ENCODE data around the gene TRPC5OS. TPM values are rescaled to one million over a fixed set of nuclear protein-coding genes. Genes with fewer than 3 reads are reported as not detected.

TRPC5OS gene
- total and polyA plus RNA-seq, 2 experiments from 2014 or later, result 0.67 TPM; not detected in 1

DNA sequence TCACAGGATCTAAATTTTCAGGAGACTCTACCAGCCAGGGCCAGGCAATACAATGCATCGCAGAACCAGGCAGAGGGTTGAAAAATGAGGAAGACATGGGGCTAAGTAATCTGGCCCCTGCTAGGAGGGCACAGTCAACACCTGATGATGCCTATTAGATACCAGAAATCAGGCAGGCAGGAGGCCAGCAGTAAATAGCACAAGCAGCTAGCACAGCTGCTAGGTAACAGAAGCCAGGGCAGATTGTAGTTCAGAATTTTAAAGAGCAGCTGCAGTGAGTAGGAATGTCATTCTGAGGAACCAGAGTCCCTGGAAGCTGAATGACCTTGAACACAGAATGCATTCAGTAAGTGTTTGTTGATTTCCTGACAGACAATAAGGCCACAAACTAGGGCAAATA, 38.8 kb upstream of the TRPC5OS start:
- Histone ChIP-seq H3K4me2 (no peak overlapping the region), H3K9me2 (replicated peaks; ENCODE audit: insufficient read depth) (no peaks in the 10 kb centered on the region), H3K27ac (no peak overlapping the region), H2AFZ (no peak overlapping the region), H4K20me1 (ENCODE audit: insufficient read depth, poor library complexity, severe bottlenecking) (no peaks in the 10 kb centered on the region), H3K79me2 (no peaks in the 10 kb centered on the region), H3K4me1 (ENCODE audit: insufficient read depth) (no peaks in the 10 kb centered on the region), H3K4me3 (no peak overlapping the region), H3K9me3 (ENCODE audit: low read depth) (no peaks in the 10 kb centered on the region), H3K36me3 (replicated peaks; ENCODE audit: insufficient read depth, low read depth) (no peaks in the 10 kb centered on the region), H3K27me3 (no peaks in the 10 kb centered on the region)
- TF ChIP-seq EZH2phosphoT487 (IDR thresholded peaks at IDR 0.05; ENCODE audit: low read depth, severe bottlenecking, unreplicated experiment), result no peak
- WGBS (ENCODE audit: low lambda C conversion rate, missing lambda C conversion rate), result 87% methylated on average over 1 of the region's 1 CpG
- DNase-seq (ENCODE audit: low spot score), result no peak

DNA sequence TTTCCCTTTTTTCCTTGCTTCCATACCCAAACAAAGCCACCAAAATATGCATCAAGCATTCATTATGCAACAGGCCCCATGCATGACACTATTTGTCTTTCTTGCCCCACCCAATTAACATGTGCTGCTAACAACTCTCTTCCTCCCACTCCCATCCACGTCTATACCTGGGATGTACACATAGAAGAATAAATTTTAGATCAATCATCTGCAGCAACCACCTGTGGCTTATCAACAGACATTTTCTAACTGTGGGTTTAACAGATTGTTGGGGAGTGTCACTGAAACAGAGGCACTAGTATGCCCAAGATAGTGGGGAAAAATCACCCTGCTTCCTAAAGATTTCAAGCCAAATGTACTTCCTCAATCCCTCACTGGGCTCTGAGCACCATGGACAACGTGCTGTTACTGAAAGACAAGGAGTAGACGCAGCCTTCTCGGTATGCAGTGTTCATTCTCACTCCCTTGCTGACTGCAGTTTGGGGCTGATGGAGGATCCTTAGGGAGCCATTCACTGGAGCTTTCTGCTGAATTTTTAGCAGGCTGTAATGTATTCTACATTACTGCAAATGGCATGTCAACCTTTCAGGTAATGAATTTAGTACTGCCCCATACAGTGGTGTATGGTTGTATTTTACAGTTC, 28.4 kb upstream of the TRPC5OS start:
- no peaks in the 10 kb centered on the region for H4K20me1 ChIP-seq (ENCODE audit: insufficient read depth, poor library complexity, severe bottlenecking)
- no peaks in the 10 kb centered on the region for H3K36me3 ChIP-seq (replicated peaks; ENCODE audit: insufficient read depth, low read depth)
- H3K4me1 ChIP-seq (ENCODE audit: insufficient read depth), result no peaks in the 10 kb centered on the region
- H3K27me3 ChIP-seq, result no peaks in the 10 kb centered on the region
- DNase-seq (ENCODE audit: low spot score), result no peak
- no peak overlapping the region for H3K4me2 ChIP-seq
- no peaks in the 10 kb centered on the region for H3K9me3 ChIP-seq (ENCODE audit: low read depth)
- TF ChIP-seq EZH2 (IDR thresholded peaks at IDR 0.05; ENCODE audit: borderline replicate concordance), result no peak
- no peak for TF ChIP-seq EZH2phosphoT487 (IDR thresholded peaks at IDR 0.05; ENCODE audit: low read depth, severe bottlenecking, unreplicated experiment)
- TF ChIP-seq, protein P1, sequence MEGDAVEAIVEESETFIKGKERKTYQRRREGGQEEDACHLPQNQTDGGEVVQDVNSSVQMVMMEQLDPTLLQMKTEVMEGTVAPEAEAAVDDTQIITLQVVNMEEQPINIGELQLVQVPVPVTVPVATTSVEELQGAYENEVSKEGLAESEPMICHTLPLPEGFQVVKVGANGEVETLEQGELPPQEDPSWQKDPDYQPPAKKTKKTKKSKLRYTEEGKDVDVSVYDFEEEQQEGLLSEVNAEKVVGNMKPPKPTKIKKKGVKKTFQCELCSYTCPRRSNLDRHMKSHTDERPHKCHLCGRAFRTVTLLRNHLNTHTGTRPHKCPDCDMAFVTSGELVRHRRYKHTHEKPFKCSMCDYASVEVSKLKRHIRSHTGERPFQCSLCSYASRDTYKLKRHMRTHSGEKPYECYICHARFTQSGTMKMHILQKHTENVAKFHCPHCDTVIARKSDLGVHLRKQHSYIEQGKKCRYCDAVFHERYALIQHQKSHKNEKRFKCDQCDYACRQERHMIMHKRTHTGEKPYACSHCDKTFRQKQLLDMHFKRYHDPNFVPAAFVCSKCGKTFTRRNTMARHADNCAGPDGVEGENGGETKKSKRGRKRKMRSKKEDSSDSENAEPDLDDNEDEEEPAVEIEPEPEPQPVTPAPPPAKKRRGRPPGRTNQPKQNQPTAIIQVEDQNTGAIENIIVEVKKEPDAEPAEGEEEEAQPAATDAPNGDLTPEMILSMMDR (IDR thresholded peaks at IDR 0.05; ENCODE audit: poor library complexity), result no peak
- no peaks in the 10 kb centered on the region for H3K9me2 ChIP-seq (replicated peaks; ENCODE audit: insufficient read depth)
- no peaks in the 10 kb centered on the region for H3K79me2 ChIP-seq
- 78% methylated on average over 4 of the region's 4 CpGs for WGBS (ENCODE audit: low lambda C conversion rate, missing lambda C conversion rate)
- H3K4me3 ChIP-seq, result no peak overlapping the region
- H3K27ac ChIP-seq, result no peak overlapping the region
- no peak overlapping the region for H2AFZ ChIP-seq

DNA sequence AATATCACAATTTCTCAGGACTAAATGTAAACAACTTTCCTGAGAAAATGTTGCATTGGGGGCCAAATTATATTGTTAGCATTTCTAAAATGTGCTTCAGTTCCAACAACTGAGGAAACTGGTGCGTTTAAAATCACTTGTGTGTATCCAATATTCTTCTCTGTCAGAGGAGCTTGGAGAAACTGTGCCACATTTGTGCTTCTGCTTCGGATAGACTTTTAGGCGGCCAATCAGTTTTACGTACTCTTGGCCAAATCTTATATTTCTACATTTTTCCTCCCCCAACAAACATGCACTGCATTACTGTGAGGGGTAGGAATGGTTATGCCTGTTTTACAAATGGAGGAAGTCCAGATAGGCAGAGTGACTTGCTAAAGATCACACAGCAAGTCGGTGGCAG, 27.4 kb upstream of the TRPC5OS start:
- Histone ChIP-seq H3K4me3 (no peak overlapping the region), H3K4me1 (ENCODE audit: insufficient read depth) (no peaks in the 10 kb centered on the region), H3K79me2 (no peaks in the 10 kb centered on the region), H3K27me3 (no peaks in the 10 kb centered on the region), H3K27ac (no peak overlapping the region), H3K4me2 (no peak overlapping the region), H3K36me3 (replicated peaks; ENCODE audit: insufficient read depth, low read depth) (no peaks in the 10 kb centered on the region), H2AFZ (no peak overlapping the region), H4K20me1 (ENCODE audit: insufficient read depth, poor library complexity, severe bottlenecking) (no peaks in the 10 kb centered on the region), H3K9me3 (ENCODE audit: low read depth) (no peaks in the 10 kb centered on the region), H3K9me2 (replicated peaks; ENCODE audit: insufficient read depth) (no peaks in the 10 kb centered on the region)
- WGBS (ENCODE audit: low lambda C conversion rate, missing lambda C conversion rate), result 94% methylated on average over 5 of the region's 5 CpGs
- TF ChIP-seq, protein P1 (IDR thresholded peaks at IDR 0.05; ENCODE audit: poor library complexity), result no peak
- TF ChIP-seq EZH2 (IDR thresholded peaks at IDR 0.05; ENCODE audit: borderline replicate concordance), result no peak
- TF ChIP-seq EZH2phosphoT487 (IDR thresholded peaks at IDR 0.05; ENCODE audit: low read depth, severe bottlenecking, unreplicated experiment), result no peak
- DNase-seq (ENCODE audit: low spot score), result no peak

GRCh38 chrX:111850975-111851374, 25.0 kb upstream of the TRPC5OS start:
- H3K4me1 ChIP-seq (ENCODE audit: insufficient read depth), result no peaks in the 10 kb centered on the region
- TF ChIP-seq EZH2phosphoT487 (IDR thresholded peaks at IDR 0.05; ENCODE audit: low read depth, severe bottlenecking, unreplicated experiment) (no peak), EZH2 (IDR thresholded peaks at IDR 0.05; ENCODE audit: borderline replicate concordance) (no peak)
- TF ChIP-seq, protein P1 (IDR thresholded peaks at IDR 0.05; ENCODE audit: poor library complexity), result no peak
- no peak for DNase-seq (ENCODE audit: low spot score)
- H4K20me1 ChIP-seq (ENCODE audit: insufficient read depth, poor library complexity, severe bottlenecking), result no peaks in the 10 kb centered on the region
- no peaks in the 10 kb centered on the region for H3K36me3 ChIP-seq (replicated peaks; ENCODE audit: insufficient read depth, low read depth)
- H3K9me3 ChIP-seq (ENCODE audit: low read depth), result no peaks in the 10 kb centered on the region
- H3K79me2 ChIP-seq, result no peaks in the 10 kb centered on the region
- no peak overlapping the region for H2AFZ ChIP-seq
- H3K27me3 ChIP-seq, result no peaks in the 10 kb centered on the region
- H3K4me3 ChIP-seq, result no peak overlapping the region
- no peak overlapping the region for H3K4me2 ChIP-seq
- no peaks in the 10 kb centered on the region for H3K9me2 ChIP-seq (replicated peaks; ENCODE audit: insufficient read depth)
- H3K27ac ChIP-seq, result no peak overlapping the region

All from hepatocyte (in vitro differentiated cells).